NOMO-1 treated with dmso at 0.1 percent for 144 hours (cell line): Measurements from ENCODE around the gene SVIL.
"Not testable (repeated sequence)": the region's sequence is repeated elsewhere in the genome, so short reads cannot be mapped to it uniquely, and the experiment has no call there.

Experiments
- DNase-seq: peaks from one replicate; lab custom pipeline; 2025; ENCODE audit not compliant: unreplicated experiment; lab: John Stamatoyannopoulos, UW

Gene SVIL

GRCh38 chr10:29492774-29493173, 142.0 kb downstream of the SVIL start:
- no peak for DNase-seq

DNA sequence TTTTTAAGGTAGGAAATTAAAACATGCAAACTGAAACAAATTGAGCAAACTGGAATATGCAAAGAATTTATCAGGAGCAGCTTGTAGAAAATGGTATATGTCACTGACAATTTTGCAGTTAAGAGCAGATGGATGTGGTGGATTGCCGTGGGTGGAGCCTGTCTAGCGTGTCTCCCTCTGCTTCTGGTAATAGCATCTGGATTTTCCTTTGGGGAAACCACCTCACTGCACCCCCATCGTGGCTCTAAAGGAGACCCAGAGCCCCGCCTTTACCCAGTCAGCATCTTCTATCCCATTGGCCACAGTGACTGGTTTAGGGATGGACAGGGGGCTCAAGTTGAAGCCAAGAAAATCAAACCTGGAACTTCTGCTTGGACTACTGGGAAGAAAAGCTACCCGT, 142.9 kb downstream of the SVIL start:
- no peak for DNase-seq

DNA sequence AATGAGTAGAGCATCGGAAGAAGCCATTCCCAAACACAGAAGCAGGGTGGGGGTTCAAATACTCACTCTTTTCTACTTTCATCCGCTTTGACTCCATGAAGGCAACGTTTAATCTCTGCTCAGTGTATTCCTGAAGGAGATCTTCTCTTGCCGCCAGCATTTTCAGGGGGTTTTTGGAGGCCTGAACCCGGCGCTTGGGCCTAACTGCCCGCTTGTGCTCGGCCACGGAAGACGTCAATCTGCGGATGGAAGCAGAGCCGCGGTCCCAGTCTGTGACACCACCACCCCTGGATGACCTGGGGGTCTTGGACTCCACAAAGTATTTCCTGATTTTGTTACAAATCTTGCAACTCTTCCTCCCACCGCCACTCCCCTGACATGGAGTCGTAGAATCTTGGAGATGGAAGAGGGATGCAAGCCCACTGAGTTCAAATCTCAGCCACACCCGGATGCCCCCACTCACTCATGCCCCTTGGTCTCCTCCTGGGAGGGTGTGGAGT, 143.9 kb downstream of the SVIL start:
- DNase-seq = not testable (repeated sequence)

GRCh38 chr10:29488471-29488870, 146.3 kb downstream of the SVIL start:
- not testable (repeated sequence) for DNase-seq

DNA sequence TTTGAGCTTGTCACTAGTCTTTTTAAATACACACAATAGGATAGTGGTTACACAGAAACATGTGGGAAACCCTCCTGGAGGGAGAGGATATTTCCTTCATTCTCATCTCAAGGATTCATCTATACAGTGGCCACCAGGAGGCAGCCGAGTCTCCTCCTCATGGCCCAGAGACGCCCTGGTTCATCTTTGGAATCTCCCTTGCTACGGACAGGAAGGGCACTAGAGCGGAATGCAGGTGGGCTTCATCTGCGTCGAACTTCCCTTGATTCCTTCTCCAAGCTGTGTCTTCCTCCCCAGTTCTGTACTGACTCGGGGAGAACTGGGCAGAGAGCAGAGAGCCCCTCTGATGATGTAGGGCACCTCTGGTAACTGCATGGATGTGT, 146.9 kb downstream of the SVIL start:
- DNase-seq = not testable (repeated sequence)

DNA sequence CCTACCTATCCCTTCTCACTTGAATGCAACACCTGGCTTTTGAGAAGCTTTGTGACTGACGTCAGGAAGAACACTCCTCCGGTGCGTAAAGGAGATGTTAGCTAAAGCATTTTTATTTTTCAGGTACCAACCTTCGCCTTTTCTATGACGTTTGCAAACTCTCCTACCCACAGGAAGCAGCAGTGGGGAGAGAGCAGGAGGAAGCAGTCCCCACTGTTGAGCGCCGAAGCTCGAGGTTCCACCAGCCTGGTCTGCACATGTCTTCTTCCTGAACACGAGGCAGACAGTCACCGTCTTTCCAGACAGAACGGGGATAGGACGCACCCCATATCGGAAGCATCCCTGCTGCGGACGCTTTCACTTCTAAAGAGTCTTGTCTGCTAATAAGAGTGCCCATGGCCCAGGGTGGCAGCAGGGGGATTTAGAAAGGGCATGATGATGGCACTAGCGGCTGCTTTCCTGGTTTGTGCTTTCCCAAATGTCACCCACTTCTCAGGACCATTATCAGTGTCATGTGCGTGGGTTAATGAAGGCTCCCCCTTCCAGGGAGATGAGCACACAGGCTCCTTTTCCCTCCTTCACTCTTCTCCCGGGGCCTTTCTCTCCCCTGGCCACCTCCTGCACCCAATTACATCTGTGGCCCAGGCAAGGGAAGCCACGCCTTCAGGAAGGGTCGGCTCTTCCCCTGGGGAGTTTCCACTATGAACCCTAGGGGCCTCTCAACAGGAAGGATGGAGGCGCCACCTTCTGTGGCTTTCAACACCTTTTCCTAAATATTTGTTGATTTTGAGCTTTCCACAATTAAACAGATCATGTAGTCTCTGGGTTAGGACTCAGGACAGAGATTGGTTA, 147.5 kb downstream of the SVIL start:
- not testable (repeated sequence) for DNase-seq

GRCh38 chr10:29486433-29486832, 148.3 kb downstream of the SVIL start:
- no peak for DNase-seq

DNA sequence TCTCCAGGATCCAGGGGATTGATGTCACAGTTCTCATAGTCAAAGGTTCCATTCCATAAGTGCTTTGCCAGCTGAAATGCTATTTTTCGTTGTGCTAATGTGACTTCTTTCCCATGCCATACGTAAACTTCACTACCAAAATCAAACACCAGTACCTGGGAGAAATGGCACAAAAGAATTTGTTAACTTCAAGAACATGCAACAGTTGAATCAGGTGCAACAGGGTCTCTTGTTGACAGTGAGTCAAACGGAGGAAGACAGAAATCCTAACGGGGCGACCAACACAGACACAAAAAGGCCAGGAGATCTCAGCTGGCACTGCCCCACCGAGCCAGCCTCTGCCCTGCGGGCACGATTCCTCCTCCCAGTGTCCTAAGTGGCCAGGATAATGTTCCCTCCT, 150.1 kb downstream of the SVIL start:
- DNase-seq = not testable (repeated sequence)

DNA sequence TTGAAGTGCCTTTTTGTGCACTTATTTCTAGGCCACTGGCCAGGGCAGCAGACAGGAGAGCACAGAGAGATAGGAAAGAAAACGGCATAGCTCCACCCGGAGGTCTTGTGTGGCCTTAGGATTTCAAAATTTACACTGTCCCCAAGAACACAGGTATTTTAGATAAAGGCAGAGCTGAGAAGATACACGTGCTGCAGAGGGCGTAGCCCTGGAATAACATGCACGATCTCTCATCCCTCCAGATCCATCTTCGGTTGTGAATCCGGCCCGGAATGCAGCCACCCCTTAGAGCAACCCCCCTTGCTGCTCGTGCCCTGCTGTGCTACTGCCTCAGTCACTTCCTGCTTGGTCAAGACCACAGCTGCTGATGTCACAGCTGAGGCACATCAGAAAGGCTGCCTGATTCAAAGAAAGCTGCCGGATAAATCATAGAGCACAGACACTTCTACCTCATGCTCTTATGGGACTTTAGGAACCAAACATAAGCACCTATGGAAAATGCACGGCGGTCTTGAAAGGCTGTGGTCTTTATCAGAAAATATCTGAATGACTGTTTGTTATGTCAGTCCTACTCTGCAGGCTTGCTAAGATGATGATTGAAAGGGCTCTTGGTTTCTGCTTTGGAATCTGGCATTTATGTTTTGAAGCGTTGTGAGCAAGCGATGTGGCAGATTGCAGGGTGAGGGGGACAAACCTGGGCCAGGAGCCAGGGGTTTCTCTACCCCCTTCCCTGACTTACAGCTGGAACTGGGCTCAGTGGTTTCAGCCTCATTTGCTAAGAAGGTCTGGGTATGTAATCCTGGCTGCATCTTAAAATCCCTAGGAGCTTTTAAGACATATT, 152.0 kb downstream of the SVIL start:
- DNase-seq = no peak

DNA sequence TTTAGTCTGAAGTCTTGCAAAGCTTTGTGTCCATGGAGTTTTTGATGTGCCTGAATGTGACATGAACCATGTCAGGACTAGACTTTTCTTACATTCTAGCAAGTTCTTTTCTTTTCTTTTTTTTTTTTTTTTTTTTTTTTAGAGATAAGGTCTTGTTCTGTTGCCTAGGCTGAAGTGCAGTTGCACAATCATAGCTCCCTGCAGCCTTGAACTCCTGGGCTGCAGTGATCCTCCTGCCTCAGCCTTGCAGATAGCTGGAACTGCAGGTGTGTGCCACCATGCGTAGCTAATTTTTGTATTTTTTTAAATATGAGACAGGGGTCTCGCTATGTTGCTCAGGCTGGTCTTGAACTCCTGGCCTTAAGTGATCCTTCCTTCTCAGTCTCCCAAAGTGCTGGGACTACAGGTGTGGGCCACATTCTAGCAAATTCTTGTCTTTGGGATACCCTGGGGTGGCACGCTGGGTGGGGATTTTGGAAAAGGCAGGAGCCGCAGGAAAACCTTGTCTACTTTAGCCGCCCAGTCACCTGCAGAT, 152.8 kb downstream of the SVIL start:
- no peak for DNase-seq

- no peak for DNase-seq
Measured at GRCh38 chr10:29479981-29480954, 154.5 kb downstream of the SVIL start.

- DNase-seq = no peak
Measured at GRCh38 chr10:29479081-29479925, 155.5 kb downstream of the SVIL start.

- DNase-seq = no peak
Measured at GRCh38 chr10:29473406-29474100, 161.2 kb downstream of the SVIL start.

DNA sequence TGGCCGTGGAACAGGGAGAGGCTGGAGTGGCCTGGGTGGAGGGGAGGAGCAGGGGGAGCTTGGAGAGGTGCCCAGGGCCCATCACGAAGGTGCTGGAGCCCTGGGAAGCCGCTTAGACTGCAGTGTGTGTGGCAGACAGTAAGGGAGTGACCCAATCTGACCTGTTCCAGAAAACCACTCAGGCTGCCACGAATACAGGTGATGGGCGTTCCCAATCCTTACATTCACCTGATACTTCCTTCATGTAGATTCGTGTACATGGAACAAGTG, 161.7 kb downstream of the SVIL start:
- DNase-seq = no peak

DNA sequence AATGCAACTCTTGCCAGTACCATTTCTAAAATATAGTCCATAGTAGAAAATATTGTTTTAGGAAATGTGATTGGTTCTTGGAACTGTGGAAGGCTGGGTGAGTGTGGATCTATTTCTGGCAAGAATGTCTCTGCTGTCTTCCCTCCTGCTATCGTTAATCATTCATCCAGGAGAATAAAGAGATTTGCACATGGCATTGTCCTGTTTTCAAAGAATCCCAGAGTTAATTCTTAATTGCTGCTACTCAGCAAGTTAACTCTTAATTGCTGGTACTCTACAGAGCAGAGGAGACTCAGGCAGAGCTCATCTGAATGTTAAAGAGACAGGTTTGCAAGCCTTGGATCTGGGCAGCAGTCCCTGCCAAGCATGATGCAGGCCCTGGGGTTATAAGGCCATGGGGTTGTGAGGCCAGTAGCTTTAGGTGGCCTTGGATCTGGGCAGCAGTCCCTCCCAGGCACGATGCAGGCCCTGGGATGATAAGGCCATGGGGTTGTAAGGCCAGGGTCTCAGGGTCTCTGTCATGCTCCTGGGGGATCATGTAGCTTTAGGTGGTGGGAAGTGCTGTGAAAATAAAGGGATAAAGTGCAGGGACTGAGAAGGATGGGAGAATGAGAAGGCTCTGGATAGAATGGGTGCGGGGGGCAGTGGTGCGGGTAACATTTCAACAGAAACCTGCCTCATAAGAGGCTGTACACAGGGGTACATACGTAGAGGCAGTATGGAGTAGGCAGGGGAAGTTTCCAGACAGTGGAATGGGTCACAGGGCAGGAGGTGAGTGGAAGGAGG, 162.3 kb downstream of the SVIL start:
- no peak for DNase-seq

DNA sequence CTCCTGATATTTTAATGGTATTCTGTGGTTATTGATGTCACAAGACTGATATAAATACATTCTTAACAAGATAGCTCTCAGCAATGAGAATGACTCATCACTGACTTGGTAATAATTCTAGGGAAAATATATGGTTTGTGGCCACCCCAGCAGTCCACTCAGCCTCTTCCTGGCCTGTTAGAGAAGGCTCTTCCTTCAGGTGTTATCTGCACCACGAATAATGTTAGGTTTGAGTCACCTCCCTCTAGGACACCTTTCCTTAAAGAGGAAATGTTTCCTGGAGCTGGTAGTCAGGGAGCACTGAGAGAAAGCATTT, 163.3 kb downstream of the SVIL start:
- DNase-seq = peak; percentile 17

DNA sequence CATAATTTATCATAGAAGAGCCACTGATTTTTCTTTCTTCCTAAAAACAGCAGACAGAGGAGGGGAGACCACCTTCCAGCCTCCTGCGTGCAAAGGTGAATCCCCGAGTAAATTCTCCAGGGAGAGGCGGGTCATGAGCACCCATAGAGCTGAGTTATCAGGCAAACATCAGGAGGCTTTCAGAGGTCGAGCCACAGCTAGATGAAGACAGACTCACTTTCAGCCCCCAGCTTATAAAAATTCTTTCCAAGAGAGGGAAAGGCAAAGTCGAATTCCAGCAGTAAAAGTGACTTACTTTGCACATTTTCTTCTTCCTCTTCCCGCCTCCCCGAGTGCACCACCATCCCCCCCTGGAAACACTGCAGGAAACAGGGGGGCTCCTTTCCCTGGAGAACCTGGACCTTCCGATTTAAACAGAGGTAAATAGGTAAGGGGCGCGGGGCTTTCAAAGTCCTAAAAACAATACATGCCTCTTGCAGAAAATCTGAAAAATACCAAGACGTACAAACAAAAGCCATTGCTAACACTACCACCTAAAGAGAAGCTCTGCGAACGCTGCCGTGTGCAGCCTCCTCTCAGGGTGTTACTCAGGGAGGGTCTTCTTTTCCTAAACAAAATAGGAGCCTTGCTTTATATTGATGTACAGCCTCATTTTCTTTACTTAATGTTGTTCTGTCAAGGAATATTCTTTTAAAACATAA, 163.8 kb downstream of the SVIL start:
- DNase-seq = no peak

DNA sequence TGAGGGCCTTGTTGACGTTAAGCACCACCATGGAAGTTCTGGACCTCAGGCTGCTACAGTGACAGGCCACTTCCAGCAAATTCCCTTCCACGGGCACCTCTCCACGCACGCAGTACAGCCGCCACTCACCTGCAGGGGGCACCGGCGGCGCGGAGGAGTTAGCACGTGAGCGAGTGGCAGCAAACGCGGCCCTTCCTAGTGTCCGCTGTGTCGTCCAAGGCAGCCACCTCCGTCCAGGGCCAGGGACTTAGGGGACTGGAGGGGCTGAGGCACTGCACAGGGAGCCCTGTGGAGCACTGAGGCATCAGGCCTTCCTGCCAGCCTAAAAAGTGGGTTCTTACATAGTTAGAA, 164.4 kb downstream of the SVIL start:
- no peak for DNase-seq
